Hematopoietic multipotent progenitor cell treated with erythropoietin and hydrocortisone succinate and interleukin-3 and kit ligand, for 6 days (in vitro differentiated cells): ENCODE results near the gene ACP5.

Experiments
- DNase-seq: peaks from one replicate; pipeline ENCODE4 v3.0.0-alpha.2; 2015

Gene ACP5

DNA sequence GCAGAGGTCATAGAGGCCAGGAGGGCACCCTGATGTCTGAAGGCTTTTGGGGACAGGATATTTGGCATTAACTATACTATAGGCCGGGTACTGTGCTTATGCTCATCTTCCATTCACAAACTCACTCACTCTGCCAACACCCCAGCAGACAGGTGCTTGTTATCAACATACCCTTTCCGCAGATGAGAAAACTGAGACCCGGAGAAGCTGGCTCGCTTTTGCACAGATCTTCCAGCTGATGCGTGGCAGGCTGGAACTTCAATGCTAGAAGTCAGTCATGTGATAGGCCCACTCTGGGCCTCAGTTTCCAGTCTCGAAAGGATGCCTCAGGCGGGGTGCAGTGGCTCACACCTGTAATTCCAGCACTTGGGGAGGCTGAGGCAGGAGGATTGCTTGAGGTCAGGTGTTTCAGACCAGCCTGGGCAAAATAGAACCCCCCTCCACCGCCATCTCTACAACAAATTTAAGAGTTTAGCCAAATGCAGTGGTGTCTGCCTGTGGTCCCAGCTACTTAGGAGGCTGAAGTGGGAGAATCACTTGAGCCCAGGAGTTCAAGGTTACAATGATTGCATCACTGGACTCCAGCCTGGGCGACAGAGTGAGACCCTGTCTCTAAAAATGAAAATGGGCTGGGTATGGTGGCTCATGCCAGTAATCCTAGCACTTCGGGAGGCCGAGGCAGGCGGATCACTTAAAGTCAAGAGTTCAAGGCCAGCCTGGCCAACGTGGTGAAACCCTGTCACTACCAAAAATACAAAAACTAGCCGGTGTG, 29.3 kb downstream of the ACP5 start:
- no peak for DNase-seq

DNA sequence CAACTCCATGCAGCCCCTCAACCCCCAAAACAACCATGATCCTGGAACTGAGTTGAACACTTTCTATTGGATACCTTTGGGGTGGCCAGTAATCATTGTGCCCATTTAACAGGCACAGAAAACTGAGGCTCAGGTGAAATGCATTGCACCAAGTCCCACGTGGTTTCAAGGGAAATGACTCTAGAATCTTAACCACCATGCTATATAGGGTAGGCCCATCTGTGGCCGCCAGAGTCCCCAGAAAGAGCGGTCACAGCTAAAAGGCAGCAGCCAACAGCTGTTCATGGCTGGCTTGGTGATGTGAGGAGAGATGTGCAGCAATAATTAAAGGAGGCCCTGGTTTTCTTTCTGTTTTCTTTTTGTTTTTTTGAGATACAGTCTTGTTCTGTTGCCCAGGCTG, 36.2 kb downstream of the ACP5 start:
- no peak for DNase-seq

DNA sequence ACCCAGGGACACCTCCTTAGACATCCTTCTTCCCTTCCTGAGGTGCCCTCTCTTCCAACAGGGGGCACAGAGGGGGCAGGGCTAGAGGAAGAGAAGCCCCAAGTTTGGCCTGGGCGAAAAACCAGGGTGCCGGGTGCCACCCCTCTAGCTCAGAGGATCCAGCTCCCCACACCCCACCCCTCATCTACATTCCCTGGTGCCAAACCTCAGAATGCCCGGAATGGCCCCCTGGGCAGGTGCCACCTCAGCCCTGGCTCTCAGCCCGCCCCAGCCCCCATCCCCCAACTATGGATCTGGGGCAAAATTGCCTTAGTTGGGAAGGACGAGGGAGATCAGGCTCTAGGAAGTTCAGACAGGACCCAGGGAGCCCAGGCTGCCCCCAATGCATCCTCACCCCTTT, 36.8 kb downstream of the ACP5 start:
- DNase-seq: no peak

DNA sequence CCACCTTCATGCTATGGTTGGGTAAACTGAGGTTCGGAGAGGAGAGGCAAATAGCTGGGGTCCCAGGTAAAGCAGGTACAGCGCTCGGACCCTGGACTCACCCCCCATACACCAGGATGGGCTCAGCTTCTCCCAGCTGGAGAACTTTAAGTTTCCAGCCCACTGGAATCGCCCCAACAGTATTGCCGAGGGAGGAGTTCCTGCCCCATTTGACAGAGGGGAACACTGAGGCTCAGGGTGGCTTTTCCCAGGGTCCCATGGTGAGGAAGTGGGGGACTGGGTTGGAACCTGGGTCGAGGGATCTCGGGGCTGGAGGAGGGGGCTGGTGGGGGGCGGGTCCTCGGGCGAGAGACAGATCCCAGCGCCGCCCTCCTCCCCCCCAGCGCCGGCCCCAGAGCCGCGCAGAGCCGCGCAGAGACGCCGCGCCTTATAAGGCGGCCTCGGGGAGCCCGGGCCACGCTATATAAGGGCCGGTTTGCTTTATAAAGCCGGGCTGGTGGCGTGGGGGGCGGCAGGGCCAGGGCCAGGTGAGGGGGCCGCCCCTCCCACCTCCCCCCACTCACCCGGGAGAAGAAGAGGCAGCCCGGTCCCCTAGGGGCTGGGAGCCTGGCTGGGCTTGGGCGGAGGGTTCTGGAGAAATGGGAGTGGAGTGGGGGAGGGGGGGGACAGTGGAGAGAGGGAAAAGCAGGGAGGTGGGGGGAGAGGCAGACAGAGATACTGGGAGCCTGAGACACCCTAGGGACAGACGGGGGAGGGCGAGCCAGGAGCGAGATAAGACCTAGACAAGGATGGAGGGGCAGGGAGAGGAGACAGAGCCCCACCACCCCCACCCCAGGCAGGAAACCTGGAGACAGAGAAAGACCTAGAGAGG, 37.7 kb downstream of the ACP5 start:
- DNase-seq: no peak

DNA sequence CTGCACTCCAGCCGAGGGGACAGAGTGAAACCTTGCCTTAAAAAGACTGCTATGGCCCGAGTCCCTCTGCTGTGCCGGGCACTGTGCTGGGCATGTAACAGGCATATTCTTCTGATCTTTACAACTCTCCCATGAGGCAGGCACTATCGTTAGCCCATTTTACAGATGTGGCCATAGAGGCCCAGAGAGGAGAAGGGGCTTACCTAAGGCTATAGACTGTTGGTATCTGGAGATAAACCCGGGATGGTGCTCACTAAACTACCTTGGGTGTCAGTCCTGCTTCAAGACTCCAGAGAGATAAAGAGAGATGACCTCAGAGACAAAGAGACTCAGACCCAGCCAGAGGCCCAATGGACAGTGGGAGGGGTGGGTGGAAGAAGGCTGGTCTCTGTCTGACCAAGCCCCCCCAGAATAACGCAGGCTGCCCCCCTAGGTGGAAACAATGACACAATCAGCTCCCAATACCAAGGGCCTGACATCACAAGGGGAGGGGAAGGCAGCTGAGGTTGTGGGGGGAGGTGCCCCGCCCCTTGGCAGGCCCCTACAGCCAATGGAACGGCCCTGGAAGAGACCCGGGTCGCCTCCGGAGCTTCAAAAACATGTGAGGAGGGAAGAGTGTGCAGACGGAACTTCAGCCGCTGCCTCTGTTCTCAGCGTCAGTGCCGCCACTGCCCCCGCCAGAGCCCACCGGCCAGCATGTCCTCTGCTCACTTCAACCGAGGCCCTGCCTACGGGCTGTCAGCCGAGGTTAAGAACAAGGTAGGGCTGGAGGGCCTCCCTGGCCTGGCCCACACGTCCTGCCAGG, 39.0 kb downstream of the ACP5 start, which contains the start of gene CNN1:
CNN1 (plus strand) TSS at position 620 of the 805 bp plus-strand sequence; CDS start at position 697, 77 bp downstream.
- DNase-seq: peak; percentile 44

DNA sequence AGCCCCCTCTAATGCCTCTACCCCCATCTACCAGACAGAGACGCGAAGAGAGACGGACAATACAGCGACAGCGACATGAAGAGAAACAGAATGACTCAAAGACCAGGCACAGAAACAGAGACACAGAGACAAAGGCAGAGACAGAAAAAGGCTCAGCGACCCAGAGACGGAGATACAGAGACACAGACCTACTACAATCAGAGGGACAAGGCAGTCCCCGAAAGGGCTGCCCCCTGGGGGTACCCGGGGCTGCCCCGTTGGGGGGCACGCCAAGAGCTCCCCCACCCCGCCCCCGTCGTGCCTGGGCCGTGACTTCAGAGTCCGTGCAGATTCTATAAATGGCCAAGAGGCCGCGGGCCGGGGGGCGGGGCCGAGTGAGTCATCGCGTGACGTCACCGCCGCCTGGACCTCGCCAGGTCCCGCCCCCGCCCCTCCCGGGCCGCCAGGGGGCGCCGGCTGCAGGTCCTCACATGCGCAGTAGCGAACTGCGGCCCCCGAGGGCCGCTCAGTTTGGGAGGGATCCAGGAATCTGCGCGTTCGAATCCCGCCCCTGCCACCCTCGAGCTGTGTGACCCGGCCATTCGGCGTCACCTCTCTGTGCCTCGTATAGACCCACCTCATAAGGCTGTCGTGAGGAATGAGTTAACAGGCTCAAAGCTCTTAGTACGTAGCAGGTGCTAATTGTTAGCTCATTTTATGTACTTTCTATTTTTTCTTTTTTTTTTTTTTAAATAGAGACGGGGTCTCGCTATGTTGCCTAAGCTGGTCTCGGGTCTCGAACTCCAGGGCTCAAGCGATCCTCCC, 41.5 kb downstream of the ACP5 start:
- peak; percentile 91 for DNase-seq

DNA sequence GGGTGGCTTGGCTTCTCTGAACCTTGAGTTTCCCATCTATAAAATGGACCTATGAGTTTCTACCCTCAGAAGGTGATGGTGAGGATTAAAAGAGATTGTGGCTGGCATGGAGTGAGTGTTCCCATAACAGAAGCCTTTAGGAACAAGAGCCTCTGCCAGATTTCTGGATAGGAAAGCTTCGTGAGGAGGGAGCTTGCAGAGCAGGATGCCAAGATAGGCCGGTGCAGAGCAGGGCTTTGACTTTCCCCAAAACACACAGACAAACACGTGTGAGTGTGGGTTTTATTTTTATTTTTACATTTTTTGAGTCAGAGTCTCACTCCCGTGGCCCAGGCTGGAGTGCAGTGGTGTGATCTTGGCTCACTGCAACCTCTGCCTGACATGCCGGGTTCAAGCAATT, 42.5 kb downstream of the ACP5 start:
- DNase-seq: no peak

DNA sequence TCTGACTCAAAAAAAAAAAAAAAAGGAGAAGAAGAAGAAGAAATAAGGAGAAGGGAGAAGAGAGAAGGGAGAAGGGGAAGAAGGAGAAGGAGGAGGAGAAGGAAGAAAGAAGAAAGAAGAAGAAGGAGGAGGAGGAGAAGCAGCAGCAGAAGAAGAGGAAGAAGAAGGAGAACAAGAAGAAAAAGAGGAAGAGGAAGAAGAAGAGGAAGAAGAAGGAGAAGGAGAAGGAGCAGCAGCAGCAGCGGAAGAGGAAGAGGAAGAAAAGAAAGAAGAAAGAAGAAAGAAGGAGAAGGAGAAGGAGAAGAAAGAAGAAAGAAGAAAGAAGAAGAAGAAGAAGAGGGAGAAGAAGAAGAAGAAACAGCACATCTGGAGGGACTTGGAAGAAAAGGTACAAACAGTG, 42.9 kb downstream of the ACP5 start:
- no peak for DNase-seq

DNA sequence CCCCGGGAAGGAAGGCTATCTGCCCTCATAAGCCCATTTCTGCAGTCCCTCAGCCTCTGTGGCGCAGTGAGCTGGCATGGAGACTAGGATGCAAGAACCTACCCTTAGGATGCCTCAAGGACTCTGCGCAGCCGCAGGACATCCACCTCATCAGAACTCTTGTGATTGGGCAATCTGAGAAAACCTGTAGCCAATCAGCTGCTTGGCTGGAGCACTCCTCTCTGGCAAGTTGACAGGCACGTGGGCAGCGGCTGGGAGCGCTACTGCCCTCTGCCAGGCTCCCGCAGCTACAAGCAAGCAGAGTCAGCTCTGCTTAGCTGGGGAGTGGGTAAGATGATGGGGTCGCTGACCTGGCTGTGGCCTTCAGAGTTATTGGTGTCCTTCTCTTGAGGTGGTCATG, 47.0 kb downstream of the ACP5 start:
- DNase-seq: peak; percentile 97

DNA sequence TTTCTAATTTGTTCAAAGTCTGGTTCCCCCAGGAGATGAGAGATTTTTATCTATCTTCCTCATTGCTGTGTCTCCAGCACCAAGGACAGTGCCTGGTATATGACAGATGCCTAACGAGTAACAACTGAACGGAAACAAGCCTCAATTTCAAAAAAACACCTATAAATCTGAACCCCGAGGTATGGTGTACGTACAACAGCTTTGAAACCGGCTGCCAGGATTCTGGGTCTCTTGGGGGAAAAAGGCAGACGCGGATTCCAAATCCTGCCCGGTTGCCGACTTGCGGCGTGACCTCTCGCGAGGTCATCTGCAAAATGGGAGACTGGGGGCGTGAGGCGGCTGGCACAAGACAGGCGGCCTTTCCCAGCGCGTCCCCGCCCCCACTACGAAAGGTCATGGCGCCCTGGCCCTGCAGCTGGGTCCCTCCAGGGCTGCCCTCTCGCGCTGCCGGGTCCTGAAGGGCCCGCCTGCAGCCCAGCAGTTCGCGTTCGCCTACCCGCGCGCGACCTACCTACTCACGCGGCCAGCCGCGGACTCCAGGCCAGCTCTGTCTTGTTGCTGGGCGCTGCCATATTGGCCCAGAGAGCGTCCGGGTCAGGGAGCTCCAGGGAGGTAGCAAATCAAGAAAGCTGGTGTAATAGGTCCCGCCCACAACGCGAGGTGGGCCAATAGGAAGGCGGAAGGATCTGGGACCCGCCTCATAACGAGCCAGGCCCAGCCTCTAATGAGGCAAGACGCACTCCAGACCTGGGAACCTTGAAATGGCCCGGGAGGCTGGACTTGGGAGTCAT, 48.7 kb downstream of the ACP5 start, which contains the start of gene ECSIT:
ECSIT (minus strand) TSS at position 584 of the 791 bp plus-strand sequence. CDS start 9,964 bp downstream, outside the sequence.
- DNase-seq: peak; percentile 99
